Stimulated activated CD8-positive, alpha-beta memory T cell treated with anti-CD3 and anti-CD28 coated beads, Interleukin-15, amount 100 ng/mL, for 24 hours (primary cell): ENCODE data around the gene DLAT.
A peak's percentile ranks its signal among the peaks of the same experiment; 100 is the strongest.
"Not testable (repeated sequence)": the region's sequence is repeated elsewhere in the genome, so short reads cannot be mapped to it uniquely, and the experiment has no call there.

Experiments used
- DNase-seq: peaks from one replicate; pipeline ENCODE4 v3.0.0-alpha.2; 2020; ENCODE audit warnings: low read depth

Gene DLAT

DNA sequence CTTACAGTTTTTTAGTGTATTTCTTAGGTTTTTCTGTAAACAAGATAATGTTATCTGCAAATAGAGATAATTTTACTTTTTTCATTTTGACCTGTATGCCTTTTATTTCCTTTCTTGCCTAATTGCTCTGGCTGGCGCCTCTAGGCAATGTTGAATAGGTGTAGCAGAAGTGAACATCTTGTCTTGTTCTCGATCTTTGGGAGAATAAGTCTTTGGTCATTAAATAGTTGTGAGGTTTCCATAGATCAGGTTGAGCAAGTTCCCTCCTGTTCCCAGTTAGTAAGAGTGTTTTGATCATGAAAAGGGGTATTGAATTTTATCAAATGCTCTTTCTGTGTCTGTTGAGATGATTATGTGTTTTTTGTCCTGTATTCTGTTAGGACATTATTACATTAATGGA, 24.6 kb downstream of the DLAT start:
- no peak for DNase-seq

DNA sequence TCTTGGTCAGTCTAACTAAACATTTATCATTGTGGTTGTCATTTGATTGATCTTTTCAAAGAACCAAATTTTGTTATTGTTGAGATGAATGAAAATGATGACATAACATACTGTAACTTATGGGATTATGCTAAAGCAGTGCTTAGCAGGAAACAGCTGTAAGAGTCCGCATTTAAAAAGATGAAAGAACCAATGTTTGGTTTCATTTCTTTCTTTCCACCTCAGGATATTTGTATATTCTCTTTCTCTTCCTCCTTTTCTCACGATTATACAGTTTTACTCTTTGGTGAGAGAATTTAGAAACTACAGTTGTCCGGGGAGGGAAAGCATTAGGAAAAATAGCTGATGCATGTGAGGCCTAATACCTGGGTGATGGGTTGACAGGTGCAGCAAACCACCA, 25.5 kb downstream of the DLAT start:
- DNase-seq, result no peak

DNA sequence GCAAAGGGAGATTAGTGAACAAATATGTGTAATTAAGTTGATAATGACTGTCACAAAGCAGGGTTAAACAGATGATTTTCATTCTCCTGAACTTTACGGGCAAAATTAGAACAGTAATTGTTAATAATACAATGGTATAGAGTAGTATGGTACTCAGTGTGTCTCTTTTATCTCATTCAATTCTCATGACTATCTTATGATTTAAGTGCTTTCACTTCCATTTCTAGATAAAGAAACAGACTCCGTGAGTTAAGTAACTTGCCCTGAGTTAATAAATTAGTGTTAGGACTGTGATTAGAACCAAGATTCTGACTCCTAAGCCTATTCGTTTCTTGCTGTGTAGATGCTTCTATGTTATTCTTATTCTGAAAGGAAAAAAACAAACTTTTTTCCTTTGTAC, 26.6 kb downstream of the DLAT start:
- no peak for DNase-seq

DNA sequence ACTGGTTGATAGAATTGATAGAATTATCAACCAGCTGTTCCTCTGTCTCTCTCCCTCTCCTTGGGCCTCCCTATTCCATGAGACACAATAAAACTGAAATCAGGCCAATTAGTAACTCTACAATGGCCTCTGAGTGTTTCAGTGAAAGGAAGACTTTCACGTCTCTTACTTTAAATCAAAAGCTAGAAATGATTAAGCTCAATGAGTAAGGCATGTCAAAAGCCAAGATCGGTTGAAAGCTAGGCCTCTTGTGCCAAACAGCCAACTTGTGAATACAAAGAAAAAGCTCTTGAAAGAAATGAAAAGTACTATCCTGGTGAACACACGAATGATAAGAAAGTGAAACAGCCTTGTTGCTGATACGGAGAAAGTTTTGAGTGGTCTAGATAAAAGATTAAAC, 32.0 kb downstream of the DLAT start:
- no peak for DNase-seq

DNA sequence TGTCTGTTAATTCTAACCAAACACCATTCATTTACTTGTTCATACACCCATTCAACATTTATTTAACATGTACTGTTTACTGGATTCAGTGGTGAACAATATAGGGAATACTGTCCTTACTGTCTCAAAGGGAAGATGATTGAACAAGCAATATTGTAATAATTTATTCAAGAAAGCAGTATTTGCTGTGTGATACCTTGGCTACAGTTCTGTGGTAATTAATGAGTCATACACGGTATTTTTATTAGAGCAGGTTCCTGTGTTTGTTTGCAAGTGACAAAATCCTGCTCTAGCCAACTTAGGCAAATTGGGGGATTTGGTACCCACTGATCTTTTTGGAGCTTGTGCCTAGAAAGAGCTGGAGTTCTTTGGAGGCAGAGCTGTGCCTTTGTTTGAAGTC, 32.9 kb downstream of the DLAT start:
- DNase-seq, result no peak

- no peak for DNase-seq
These were observed 37.7 kb downstream of the DLAT start for GRCh38 chr11:112062923-112063322.

DNA sequence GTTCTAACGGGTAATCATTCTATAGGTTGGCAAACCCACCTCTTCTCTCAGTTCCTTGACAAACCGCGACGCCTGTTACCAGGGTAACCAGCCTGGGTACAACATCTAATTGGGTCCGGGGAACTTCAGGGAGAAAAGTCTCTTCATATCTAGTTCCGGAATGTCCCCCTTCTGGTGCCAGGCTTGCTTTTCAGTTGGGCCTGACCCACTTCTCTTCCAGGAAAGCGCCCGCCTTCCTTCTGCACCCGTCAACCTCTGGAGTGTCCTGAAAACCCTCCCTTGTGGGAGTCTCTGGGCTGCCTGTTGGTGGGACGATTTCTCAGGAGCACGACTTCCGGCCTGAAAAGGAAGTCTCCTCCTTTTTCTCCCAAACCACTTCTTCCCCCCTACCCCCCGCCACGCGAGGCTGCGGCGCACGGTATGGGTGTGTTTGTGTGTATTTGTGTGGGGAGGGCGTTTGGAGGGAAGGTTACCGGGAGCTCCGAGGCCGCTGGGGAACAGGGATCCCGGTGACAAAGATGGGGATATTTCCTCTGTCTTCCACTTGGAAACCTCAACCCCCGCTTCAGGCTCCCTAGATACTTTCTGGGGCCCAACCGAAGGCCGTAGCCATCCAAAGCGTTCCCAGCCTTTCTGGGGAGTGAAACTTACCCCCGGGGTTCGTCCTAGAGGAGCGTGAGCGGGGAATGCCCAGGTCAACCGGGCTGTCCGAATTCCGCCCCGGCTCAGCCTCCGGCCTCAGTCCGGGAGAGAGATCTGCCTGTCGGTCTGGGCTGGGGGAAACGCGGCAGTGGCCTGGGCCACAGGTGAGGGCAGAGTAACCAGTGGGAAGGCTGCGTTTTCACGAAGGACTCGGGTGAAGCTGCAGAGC, 49.0 kb downstream of the DLAT start, which contains the start of the genes NKAPD1 and PIH1D2:
TSS of gene NKAPD1 (plus strand) at position 359 of the 871 bp plus-strand sequence. CDS start 1,276 bp downstream, outside the sequence.
TSS of gene PIH1D2 (minus strand) at position 77 of the 871 bp plus-strand sequence. CDS start 843 bp downstream, outside the sequence.
- peak; percentile 46 for DNase-seq

GRCh38 chr11:112082729-112083128, 57.5 kb downstream of the DLAT start:
- no peak for DNase-seq

GRCh38 chr11:112085822-112086421, 60.7 kb downstream of the DLAT start:
- no peak for DNase-seq

- DNase-seq, result peak; percentile 86
These were observed 61.4 kb downstream of the DLAT start, which contains the start of the genes SDHD and TIMM8B for GRCh38 chr11:112086422-112087191. SDHD (plus strand) TSS chr11:112086873; CDS start chr11:112086908, 35 bp downstream. TIMM8B (minus strand) TSS chr11:112086756; CDS start chr11:112086723, 33 bp downstream.

GRCh38 chr11:112087212-112087611, 62.0 kb downstream of the DLAT start:
- no peak for DNase-seq

DNA sequence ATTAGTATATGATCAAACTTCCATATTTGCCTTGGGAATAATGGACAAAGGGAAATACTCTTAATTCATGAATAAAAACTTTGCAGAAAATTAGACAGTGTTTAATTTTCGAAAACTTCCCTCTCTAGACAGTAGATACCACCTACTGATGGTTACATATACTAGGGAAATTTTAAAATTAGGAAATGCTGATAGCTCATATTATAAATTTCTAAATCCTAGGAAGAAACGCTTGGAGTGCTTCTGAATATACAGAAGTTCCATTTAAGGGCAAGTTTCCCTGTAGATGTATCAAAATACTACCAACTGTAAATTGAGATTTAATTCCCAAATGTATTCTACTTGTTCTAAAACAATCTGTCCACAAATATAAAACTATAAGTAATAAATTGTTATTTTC, 70.1 kb downstream of the DLAT start:
- not testable (repeated sequence) for DNase-seq

GRCh38 chr11:112096194-112096593, 71.0 kb downstream of the DLAT start:
- DNase-seq, result no peak

- no peak for DNase-seq
These were observed 72.7 kb downstream of the DLAT start for GRCh38 chr11:112097734-112098528.

DNA sequence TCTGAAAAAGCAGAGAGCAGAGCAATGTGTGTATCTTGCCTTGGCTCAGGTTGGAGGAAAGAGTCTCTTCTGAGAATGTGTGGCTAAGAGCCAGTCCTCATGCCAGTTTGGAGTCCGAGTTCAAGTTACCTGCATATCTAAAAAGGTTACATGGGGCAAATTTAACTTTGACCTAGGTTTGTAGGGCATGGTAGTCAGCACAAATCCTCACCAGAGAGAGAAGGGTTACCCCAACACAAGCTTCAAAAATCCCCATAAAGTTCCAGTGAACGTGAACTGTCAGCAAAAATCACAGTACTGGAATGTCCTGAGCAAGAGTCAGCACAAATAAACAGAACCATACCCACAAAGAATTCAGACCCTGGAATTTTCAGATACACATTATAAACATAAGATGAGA, 75.3 kb downstream of the DLAT start:
- no peak for DNase-seq

- no peak for DNase-seq
These were observed 78.2 kb downstream of the DLAT start for GRCh38 chr11:112103446-112103845.

DNA sequence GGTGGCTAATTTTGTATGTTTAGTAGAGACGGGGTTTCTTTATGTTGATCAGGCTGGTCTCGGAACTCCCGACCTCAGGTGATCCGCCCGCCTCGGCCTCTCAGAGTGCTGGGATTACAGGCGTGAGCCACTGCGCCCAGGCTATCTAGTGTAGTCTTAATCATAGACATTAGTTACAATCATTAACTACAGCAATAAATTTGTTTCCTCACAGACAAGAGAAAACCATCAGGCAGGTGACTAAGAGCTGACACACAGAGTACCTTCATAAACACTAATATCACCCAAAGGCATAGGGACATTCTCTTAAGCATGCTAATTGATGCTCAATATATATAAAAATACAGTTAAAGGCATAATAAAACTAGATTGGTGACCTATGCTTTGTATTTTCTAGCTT, 80.9 kb downstream of the DLAT start:
- DNase-seq, result no peak
